HG03066 (cell line): ENCODE data around the gene RMND5B.

Source experiments
- ATAC-seq: cut with Tn5 transposase; IDR thresholded peaks from one replicate; pipeline ENCODE4 v1.9.1; 2021; ENCODE audit warnings: low read depth; ENCODE audit not compliant: unreplicated experiment

RMND5B gene

DNA sequence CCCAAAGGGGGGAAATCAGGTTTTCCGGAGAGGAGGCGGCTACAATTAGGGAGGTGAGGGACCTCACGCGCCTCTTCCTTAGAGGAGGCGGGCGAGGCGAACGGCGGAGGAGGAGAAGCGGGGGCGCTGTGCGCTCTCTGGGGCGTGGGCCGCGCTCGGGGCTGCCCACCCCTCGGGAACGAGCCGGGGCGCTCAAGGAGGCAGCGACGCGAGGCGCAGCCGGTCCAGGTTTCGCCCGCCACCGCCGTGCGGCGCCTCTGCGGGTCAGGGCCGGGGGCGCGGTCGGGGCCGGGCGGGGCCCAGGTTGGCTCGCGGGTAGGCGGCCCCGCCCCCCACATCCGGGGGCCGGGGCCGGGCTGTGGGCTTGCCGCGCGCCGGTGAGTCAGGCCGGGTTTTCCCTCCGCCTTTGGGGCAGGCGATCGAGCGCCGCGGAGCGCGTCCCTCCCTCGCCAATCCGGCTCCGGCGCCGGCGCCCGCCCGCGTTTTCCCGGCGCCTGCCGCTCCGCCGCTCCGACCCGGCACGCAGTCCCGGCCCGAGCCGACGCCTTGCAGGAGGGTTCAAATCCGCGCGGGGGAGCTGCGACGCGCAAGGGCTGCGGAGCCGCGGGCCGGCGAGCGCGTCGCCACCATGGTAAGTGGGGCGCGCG, 17.6 kb upstream of the RMND5B start, which contains the start of gene N4BP3:
Gene N4BP3 (plus strand): TSS at position 392 of the 647 bp plus-strand sequence. CDS start 6,052 bp downstream, outside the sequence.
- ATAC-seq, result peak; percentile 43

GRCh38 chr5:178113841-178114324, 16.9 kb upstream of the RMND5B start:
- ATAC-seq, result peak; percentile 22

- no peak for ATAC-seq
Observed at GRCh38 chr5:178114325-178115135, 16.3 kb upstream of the RMND5B start.

- ATAC-seq, result no peak
Observed at GRCh38 chr5:178115136-178115813, 15.5 kb upstream of the RMND5B start.

GRCh38 chr5:178115814-178116142, 15.0 kb upstream of the RMND5B start:
- ATAC-seq, result no peak

- peak; percentile 29 for ATAC-seq
Observed at GRCh38 chr5:178116143-178116885, 14.5 kb upstream of the RMND5B start.

DNA sequence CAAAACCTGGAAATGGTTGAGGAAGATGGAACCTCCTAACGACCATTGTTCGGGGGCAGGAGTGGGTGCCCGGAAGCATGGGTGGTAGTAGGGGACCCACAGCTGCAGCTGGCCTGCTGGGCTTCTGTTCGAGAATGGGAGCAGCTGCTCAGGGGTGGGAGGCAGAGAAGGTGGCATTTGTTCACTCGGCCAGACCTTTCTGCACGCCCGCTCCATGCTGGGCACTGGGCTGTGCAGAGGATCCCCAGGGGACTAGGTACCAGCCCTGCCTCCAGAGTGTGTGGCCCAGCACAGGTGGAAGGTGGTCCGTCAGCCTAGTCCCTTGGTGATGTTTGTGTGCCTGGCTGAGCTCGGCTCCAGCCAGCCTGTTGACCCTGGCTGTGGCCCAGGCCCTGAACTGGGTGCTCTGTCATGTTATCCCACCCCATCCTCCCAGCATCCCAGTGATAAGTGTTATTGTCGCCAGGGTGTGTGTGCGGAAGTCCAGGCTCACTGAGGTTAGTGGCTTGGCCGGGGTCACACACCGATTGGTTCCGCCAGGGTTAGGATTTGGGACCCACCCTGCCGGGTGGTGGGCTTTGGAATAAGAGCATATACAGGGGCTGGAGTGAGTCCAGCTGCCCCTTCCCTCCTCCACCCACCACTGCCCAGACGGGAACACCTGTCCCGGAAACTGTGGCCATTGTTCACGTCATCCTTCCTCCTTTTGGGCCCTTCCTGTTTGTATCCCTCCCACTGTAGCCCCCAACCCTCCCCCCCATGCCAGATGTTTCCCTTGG, 12.7 kb upstream of the RMND5B start:
- no peak for ATAC-seq

DNA sequence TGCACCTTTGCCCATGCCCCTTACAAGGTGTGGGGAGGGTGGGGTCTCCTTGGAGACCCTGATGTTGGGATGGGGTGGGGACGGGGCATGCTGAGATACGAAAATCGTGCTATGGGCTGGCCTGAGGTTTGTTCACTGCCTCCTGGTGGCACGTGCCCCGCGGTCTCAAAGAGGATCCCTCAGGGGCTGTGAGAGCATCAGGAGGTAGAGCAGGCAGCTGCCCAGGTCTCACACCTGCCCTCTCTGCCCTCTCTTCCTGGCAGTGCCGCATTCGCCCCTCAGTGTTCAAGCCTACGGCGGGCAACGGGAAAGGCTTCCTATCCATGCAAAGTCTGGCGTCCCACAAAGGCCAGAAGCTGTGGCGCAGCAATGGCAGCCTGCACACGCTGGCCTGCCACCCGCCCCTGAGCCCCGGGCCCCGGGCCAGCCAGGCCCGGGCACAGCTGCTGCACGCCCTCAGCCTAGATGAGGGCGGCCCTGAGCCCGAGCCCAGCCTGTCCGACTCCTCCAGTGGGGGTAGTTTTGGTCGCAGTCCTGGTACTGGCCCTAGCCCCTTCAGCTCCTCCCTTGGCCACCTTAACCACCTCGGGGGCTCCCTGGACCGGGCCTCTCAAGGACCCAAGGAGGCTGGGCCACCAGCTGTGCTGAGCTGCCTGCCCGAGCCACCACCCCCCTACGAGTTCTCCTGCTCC, 10.8 kb upstream of the RMND5B start:
- no peak for ATAC-seq

- ATAC-seq, result peak; percentile 68
Observed at GRCh38 chr5:178120607-178121357, 10.0 kb upstream of the RMND5B start.

DNA sequence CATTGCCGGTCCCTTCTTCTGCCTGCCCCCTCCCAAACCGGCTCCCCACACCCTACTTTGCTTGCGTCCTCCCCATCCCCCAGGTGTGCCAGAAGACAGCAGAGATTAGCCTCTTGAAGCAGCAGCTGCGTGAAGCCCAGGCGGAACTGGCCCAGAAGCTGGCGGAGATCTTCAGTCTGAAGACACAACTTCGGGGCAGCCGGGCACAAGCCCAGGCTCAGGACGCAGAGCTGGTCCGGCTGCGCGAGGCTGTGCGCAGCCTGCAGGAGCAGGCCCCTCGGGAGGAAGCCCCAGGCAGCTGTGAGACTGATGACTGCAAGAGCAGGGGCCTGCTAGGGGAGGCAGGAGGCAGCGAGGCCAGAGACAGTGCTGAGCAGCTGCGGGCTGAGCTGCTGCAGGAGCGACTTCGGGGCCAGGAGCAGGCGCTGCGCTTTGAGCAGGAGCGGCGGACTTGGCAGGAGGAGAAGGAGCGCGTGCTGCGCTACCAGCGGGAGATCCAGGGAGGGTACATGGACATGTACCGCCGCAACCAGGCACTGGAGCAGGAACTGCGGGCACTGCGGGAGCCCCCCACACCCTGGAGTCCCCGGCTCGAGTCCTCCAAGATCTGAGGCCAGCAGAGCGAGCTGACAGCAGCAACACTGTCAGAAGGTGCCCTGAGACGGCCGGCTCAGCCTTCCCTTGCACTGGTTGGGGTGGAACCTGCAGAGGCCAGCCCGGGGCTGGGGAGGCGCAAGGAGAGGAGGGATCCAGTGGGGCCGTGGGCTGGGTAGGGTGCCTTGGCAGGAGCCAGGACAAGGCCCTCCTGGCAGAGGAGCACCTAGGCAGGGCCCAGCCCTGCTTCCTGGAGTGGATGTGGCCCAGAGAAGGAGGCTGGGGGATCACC, 9.2 kb upstream of the RMND5B start:
- ATAC-seq, result no peak

- ATAC-seq, result no peak
Observed at GRCh38 chr5:178122346-178122745, 8.5 kb upstream of the RMND5B start.

- no peak for ATAC-seq
Observed at GRCh38 chr5:178123094-178123965, 7.5 kb upstream of the RMND5B start.

- no peak for ATAC-seq
Observed at GRCh38 chr5:178123966-178124925, 6.6 kb upstream of the RMND5B start.

DNA sequence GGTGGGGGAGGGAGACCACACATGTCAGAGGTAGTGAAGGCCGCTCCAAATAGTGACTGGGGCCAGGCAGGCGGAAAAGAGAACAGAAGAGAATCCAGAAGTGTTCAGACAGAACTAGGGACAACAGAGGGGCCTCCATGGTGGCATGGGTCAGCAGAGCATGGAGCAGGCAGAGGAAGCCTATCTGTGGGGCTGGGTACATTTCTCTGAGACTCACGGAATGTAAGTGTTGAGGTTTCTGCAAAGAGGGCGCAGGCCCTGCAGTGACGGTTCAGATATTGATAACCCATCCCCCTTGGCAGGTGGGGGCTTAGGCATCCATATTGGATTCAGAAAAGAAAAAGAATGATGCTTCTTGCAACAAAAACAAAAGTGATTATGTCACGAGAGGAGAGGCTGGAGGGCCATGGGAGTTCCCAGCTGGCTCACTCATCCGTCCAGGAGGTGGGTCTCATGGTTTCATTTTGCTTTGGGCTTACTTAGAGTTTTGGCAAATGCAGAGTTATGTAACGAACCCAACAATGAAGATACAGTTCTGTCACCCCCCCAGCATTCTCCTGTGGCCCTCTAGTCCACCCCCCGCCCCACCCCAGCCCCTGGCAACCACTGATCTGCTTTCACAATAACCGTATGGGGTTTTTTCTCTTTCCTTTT, 5.4 kb upstream of the RMND5B start:
- no peak for ATAC-seq

- no peak for ATAC-seq
Observed at GRCh38 chr5:178126556-178126955, 4.3 kb upstream of the RMND5B start.
